ENCODE results near the gene BCAS3. TPM values are rescaled to one million over a fixed set of nuclear protein-coding genes. Genes with fewer than 3 reads are reported as not detected.

Gene BCAS3
- polyA plus RNA-seq, 3 donors, result 10.3 to 19.1 (median 14.7) TPM

DNA sequence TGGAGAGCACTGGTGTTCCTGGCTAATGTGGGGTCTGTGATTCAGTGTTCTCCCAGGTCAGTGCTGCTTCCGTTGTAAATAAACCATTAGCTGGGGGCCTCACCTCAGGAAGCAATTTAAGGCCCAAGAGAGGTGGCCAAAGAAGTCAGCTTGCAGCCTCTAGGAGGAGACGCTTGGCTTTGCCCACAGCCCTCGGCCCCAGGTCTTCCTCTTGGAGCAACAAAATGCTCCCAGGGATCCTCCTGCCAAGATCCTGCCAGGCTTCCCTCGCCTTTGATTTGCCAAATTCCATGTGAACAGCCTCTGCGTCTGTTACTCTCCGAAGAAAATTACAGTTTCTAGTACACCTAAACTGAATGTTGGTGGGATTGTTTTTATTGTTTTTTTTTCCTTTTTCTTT, 659.6 kb downstream of the BCAS3 start:
- H3K9ac ChIP-seq (ENCODE audit: insufficient read depth, low read length, poor library complexity, severe bottlenecking), result no peak overlapping the region
- H3K4me2 ChIP-seq (replicated peaks; ENCODE audit: extremely low read depth, low read length, poor library complexity, severe bottlenecking), result no peak overlapping the region
- H3K9me3 ChIP-seq (replicated peaks in 1 of 2; ENCODE audit: control insufficient read depth in 1 of 2, insufficient read depth in 1 of 2, low read length in 2 of 2), result no peaks in the 10 kb centered on the region
- no peak overlapping the region for H3K27ac ChIP-seq (ENCODE audit: low read depth in 1 of 2, low read length in 2 of 2)
- TF ChIP-seq CTCF (IDR thresholded peaks at IDR 0.05), result no peak
- WGBS (ENCODE audit: insufficient coverage), result 93% methylated on average over 3 of the region's 6 CpGs
- no peaks in the 10 kb centered on the region for H3K27me3 ChIP-seq (ENCODE audit: control insufficient read depth in 2 of 2, insufficient read depth in 2 of 2, low read length in 2 of 2)
- no peak overlapping the region for H2AFZ ChIP-seq (ENCODE audit: insufficient read depth, low read depth, low read length, poor library complexity, severe bottlenecking)
- Mint-ChIP-seq H3K36me3 (no peaks in the 10 kb centered on the region), H3K27me3 (ENCODE audit: low read depth in 3 of 3) (peaks cover 0 to 4% (median 2%) of the 10 kb centered on the region in 3 donors), H3K4me1 (peaks cover 3% of the 10 kb centered on the region), H3K4me3 (no peak overlapping the region), H3K9me3 (no peaks in the 10 kb centered on the region), H3K27ac (no peak overlapping the region)
- no peaks in the 10 kb centered on the region for H3K36me3 ChIP-seq (replicated peaks in 1 of 2; ENCODE audit: control insufficient read depth in 1 of 2, insufficient read depth in 2 of 2, low read length in 2 of 2)
- intact Hi-C loops (cut with micrococcal nuclease), result no loop called here
- no peaks in the 10 kb centered on the region for H3K4me1 ChIP-seq (ENCODE audit: control insufficient read depth in 1 of 2, insufficient read depth in 2 of 2, low read length in 2 of 2)
- no peaks in the 10 kb centered on the region for H4K20me1 ChIP-seq (ENCODE audit: insufficient read depth, low read length)
- DNase-seq, result no peak
- no peak overlapping the region for H3K4me3 ChIP-seq (replicated peaks in 1 of 3; ENCODE audit: low read depth in 2 of 3, low read length in 3 of 3)
- H3K79me2 ChIP-seq (ENCODE audit: insufficient read depth, low read length), result no peaks in the 10 kb centered on the region

GRCh38 chr17:61338000-61338798, 660.5 kb downstream of the BCAS3 start:
- Histone ChIP-seq H3K36me3 (replicated peaks in 1 of 2; ENCODE audit: control insufficient read depth in 1 of 2, insufficient read depth in 2 of 2, low read length in 2 of 2) (no peaks in the 10 kb centered on the region), H3K79me2 (ENCODE audit: insufficient read depth, low read length) (no peaks in the 10 kb centered on the region), H3K4me1 (ENCODE audit: control insufficient read depth in 1 of 2, insufficient read depth in 2 of 2, low read length in 2 of 2) (no peaks in the 10 kb centered on the region), H3K27me3 (ENCODE audit: control insufficient read depth in 2 of 2, insufficient read depth in 2 of 2, low read length in 2 of 2) (no peaks in the 10 kb centered on the region), H3K4me2 (replicated peaks; ENCODE audit: extremely low read depth, low read length, poor library complexity, severe bottlenecking) (no peak overlapping the region), H4K20me1 (ENCODE audit: insufficient read depth, low read length) (no peaks in the 10 kb centered on the region), H2AFZ (ENCODE audit: insufficient read depth, low read depth, low read length, poor library complexity, severe bottlenecking) (no peak overlapping the region), H3K9me3 (replicated peaks in 1 of 2; ENCODE audit: control insufficient read depth in 1 of 2, insufficient read depth in 1 of 2, low read length in 2 of 2) (no peaks in the 10 kb centered on the region), H3K27ac (ENCODE audit: low read depth in 1 of 2, low read length in 2 of 2) (no peak overlapping the region), H3K4me3 (replicated peaks in 1 of 3; ENCODE audit: low read depth in 2 of 3, low read length in 3 of 3) (no peak overlapping the region), H3K9ac (ENCODE audit: insufficient read depth, low read length, poor library complexity, severe bottlenecking) (no peak overlapping the region)
- no peak for DNase-seq
- Mint-ChIP-seq H3K36me3 (no peaks in the 10 kb centered on the region), H3K9me3 (no peaks in the 10 kb centered on the region), H3K4me3 (no peak overlapping the region), H3K27me3 (ENCODE audit: low read depth in 3 of 3) (peaks cover 0 to 4% (median 3%) of the 10 kb centered on the region in 3 donors), H3K4me1 (peaks cover 3% of the 10 kb centered on the region), H3K27ac (peak overlapping the region in 1 of 7 donors; percentile 54)
- intact Hi-C loops (cut with micrococcal nuclease), result no loop called here
- WGBS (ENCODE audit: insufficient coverage), result 100% methylated on average over 1 of the region's 12 CpGs
- TF ChIP-seq CTCF (IDR thresholded peaks at IDR 0.05), result no peak

Data from CD14-positive monocyte (primary cell).